Spleen (tissue), 7 donors: ENCODE results near the gene CTNNA1.

Experiments used
- POLR2A ChIP-seq, 3 donors: fragments of 450-650 bp; IDR thresholded peaks; one replicate each; pipeline ENCODE4 v1.5.1; 2017; ENCODE audit warnings: antibody characterized with exemption in 3 of 3, mild to moderate bottlenecking in 1 of 3
- TF ChIP-seq, protein P1 (sequence below), 11 experiments: fragments of 200-600 bp in 7 of 11; fragments of 450-650 bp in 4 of 11; sonication (generic) in 4 of 11; IDR thresholded peaks in 8 of 11; conservative IDR thresholded peaks in 3 of 11; 1 replicate in 7 of 11; 2 replicates in 4 of 11; pipeline versions ENCODE4 v1.4.0 to v1.8.0; 2016 to 2021; ENCODE audit warnings: antibody characterized with exemption in 11 of 11, inconsistent platforms in 4 of 11, mild to moderate bottlenecking in 1 of 11
- donor health status: DM: no; HTN: no; CAD: no; lungs with moderate emphysema.
- donor health status: DM: no; HTN: no; CAD: no.
- donor health status: DM: no; HTN: no; CAD: no.

DNA sequence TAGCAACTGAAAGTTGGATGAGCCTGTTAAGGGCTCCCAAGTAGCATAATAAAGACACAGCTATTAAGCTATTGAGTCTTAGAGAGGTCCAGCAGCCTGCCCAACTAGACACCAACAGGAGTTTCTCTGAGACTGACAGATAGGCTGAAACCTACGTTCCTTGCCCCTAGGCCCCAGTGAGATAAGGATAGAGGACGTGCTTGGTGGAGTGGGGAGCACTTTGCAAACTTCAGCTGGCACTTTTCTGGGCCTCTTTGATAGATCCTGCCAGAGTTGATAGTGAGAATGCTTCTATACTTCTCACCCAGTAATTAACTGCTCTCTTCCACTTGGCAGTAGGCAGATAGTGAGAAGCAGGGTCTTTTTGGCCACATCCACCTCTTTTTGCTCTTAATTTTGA lies 20.8 kb upstream of the CTNNA1 start:
- TF ChIP-seq, protein P1, sequence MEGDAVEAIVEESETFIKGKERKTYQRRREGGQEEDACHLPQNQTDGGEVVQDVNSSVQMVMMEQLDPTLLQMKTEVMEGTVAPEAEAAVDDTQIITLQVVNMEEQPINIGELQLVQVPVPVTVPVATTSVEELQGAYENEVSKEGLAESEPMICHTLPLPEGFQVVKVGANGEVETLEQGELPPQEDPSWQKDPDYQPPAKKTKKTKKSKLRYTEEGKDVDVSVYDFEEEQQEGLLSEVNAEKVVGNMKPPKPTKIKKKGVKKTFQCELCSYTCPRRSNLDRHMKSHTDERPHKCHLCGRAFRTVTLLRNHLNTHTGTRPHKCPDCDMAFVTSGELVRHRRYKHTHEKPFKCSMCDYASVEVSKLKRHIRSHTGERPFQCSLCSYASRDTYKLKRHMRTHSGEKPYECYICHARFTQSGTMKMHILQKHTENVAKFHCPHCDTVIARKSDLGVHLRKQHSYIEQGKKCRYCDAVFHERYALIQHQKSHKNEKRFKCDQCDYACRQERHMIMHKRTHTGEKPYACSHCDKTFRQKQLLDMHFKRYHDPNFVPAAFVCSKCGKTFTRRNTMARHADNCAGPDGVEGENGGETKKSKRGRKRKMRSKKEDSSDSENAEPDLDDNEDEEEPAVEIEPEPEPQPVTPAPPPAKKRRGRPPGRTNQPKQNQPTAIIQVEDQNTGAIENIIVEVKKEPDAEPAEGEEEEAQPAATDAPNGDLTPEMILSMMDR (IDR thresholded peaks at IDR 0.05 in 8 of 11, conservative IDR thresholded peaks at IDR 0.05 in 3 of 11): no peak
- no peak for TF ChIP-seq POLR2A (IDR thresholded peaks at IDR 0.05)
